ENCODE measurements around the gene SYCP2.

The SYCP2 gene

GRCh38 chr20:59940956-59941294 is 7.5 kb upstream of the SYCP2 start:
- no peak for TF ChIP-seq EZH2 (IDR thresholded peaks at IDR 0.05; ENCODE audit: borderline replicate concordance, low read length)
- no peak for TF ChIP-seq CTCF (IDR thresholded peaks at IDR 0.05; ENCODE audit: low read length)
- Histone ChIP-seq H3K4me2 (ENCODE audit: low read length) (peak overlapping the region; percentile 77), H3K9ac (ENCODE audit: low read length) (peak overlapping the region; percentile 97), H3K79me2 (ENCODE audit: insufficient read depth, low read length) (no peaks in the 10 kb centered on the region), H3K4me3 (ENCODE audit: low read depth, low read length, poor library complexity, severe bottlenecking) (peak overlapping the region; percentile 92), H3F3A (ENCODE audit: insufficient read depth, low read length) (no peaks in the 10 kb centered on the region), H2AFZ (ENCODE audit: low read length) (peak overlapping the region; percentile 62), H3K9me2 (ENCODE audit: low read depth, low read length) (no peaks in the 10 kb centered on the region), H3K9me3 (ENCODE audit: low read length) (no peaks in the 10 kb centered on the region), H3K27ac (ENCODE audit: low read depth, low read length, poor library complexity, severe bottlenecking) (peak overlapping the region; percentile 74), H4K20me1 (ENCODE audit: insufficient read depth, low read length) (no peaks in the 10 kb centered on the region), H3K4me1 (ENCODE audit: insufficient read depth, low read length, severe bottlenecking) (peaks cover 35% of the 10 kb centered on the region), H3K36me3 (ENCODE audit: insufficient read depth, low read length) (peaks cover 27% of the 10 kb centered on the region), H3K27me3 (ENCODE audit: insufficient read depth, low read length) (no peaks in the 10 kb centered on the region)

- Histone ChIP-seq H2AFZ (ENCODE audit: low read length) (peak within 1 kb of the TSS; percentile 91), H3K9ac (ENCODE audit: low read length) (peak within 1 kb of the TSS; percentile 97), H3K27ac (ENCODE audit: low read depth, low read length, poor library complexity, severe bottlenecking) (peak within 1 kb of the TSS; percentile 74), H3K79me2 (ENCODE audit: insufficient read depth, low read length) (no peaks in the 10 kb centered on the region), H3K4me1 (ENCODE audit: insufficient read depth, low read length, severe bottlenecking) (peaks cover 35% of the 10 kb centered on the region), H4K20me1 (ENCODE audit: insufficient read depth, low read length) (no peaks in the 10 kb centered on the region), H3K36me3 (ENCODE audit: insufficient read depth, low read length) (peaks cover 27% of the 10 kb centered on the region), H3K4me2 (ENCODE audit: low read length) (peak within 1 kb of the TSS; percentile 77), H3K27me3 (ENCODE audit: insufficient read depth, low read length) (no peaks in the 10 kb centered on the region), H3K9me2 (ENCODE audit: low read depth, low read length) (no peaks in the 10 kb centered on the region), H3F3A (ENCODE audit: insufficient read depth, low read length) (no peaks in the 10 kb centered on the region), H3K4me3 (ENCODE audit: low read depth, low read length, poor library complexity, severe bottlenecking) (peak within 1 kb of the TSS; percentile 92), H3K9me3 (ENCODE audit: low read length) (no peaks in the 10 kb centered on the region)
- TF ChIP-seq EZH2 (IDR thresholded peaks at IDR 0.05; ENCODE audit: borderline replicate concordance, low read length) = no peak
- TF ChIP-seq CTCF (IDR thresholded peaks at IDR 0.05; ENCODE audit: low read length) = peak; percentile 9; the same call in 1 of the 2 replicates
Measured at GRCh38 chr20:59940129-59940955, 6.9 kb upstream of the SYCP2 start, which contains the start of the genes FAM217B and PPP1R3D. Gene FAM217B, plus strand, starts transcription at chr20:59940389. Its CDS starts 3,555 bp downstream, at chr20:59943944. Gene PPP1R3D, minus strand, starts transcription at chr20:59940305. Its CDS starts 374 bp downstream, at chr20:59939931.

GRCh38 chr20:59939879-59940128 is 6.4 kb upstream of the SYCP2 start:
- Histone ChIP-seq H3K27me3 (ENCODE audit: insufficient read depth, low read length) (no peaks in the 10 kb centered on the region), H2AFZ (ENCODE audit: low read length) (peak overlapping the region; percentile 91), H3K4me2 (ENCODE audit: low read length) (peak overlapping the region; percentile 77), H3K27ac (ENCODE audit: low read depth, low read length, poor library complexity, severe bottlenecking) (no peak overlapping the region), H3K4me3 (ENCODE audit: low read depth, low read length, poor library complexity, severe bottlenecking) (peak overlapping the region; percentile 92), H3K36me3 (ENCODE audit: insufficient read depth, low read length) (peaks cover 22% of the 10 kb centered on the region), H3K9ac (ENCODE audit: low read length) (peak overlapping the region; percentile 97), H3K9me3 (ENCODE audit: low read length) (no peaks in the 10 kb centered on the region), H3K4me1 (ENCODE audit: insufficient read depth, low read length, severe bottlenecking) (peaks cover 35% of the 10 kb centered on the region), H3K79me2 (ENCODE audit: insufficient read depth, low read length) (no peaks in the 10 kb centered on the region), H3K9me2 (ENCODE audit: low read depth, low read length) (no peaks in the 10 kb centered on the region), H3F3A (ENCODE audit: insufficient read depth, low read length) (no peaks in the 10 kb centered on the region), H4K20me1 (ENCODE audit: insufficient read depth, low read length) (no peaks in the 10 kb centered on the region)
- no peak for TF ChIP-seq CTCF (IDR thresholded peaks at IDR 0.05; ENCODE audit: low read length)
- TF ChIP-seq EZH2 (IDR thresholded peaks at IDR 0.05; ENCODE audit: borderline replicate concordance, low read length) = no peak
